MM.1S (cell line): ENCODE data around the gene DLG5.

Source experiments
- EZH2 ChIP-seq: fragments of 300-600 bp; sonication (generic); optimal IDR thresholded peaks from 2 replicates; pipeline ENCODE3; 2017; ENCODE audit warnings: low read depth, mild to moderate bottlenecking, antibody characterized with exemption, low read length, mixed read lengths
- EZH2phosphoT487 ChIP-seq: fragments of 300-600 bp; sonication (generic); IDR thresholded peaks from 2 replicates; pipeline ENCODE4 v1.6.1; 2018; ENCODE audit warnings: antibody characterized with exemption, low read length
- TF ChIP-seq, protein P1 (sequence below): fragments of 300-600 bp; sonication (generic); IDR thresholded peaks from 2 replicates; pipeline ENCODE4 v1.5.1; 2016; ENCODE audit warnings: antibody characterized with exemption, low read length, mixed read lengths

DNA sequence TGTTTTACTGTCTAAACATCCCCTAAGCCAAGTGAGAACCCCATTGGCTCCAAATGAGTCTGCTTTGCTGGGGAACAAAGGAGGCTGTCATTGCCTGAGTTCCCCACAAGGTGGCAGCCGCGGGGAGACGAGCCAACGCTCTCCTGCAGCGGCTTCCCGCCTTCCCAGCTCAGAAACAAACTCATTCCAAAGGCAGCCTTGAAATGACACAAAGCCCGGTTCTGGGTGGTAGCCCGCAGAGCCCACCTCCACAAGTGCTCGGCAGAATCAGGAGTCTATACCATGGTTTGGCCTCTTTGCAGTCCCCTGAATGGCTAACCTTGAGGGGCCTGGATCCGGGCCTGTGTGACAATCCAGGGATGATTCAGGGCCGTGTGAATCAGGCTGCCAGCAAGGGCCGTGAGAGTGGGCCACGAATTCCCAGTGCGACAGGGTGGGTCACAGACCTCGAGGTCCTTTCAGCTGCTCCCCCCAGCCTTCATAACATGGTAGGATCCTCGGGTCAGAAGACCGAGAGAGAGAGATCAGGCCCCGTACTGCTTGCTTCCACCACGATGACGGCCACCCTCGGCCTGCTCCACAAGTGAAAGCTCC lies 79.7 kb downstream of the DLG5 start:
- TF ChIP-seq, protein P1, sequence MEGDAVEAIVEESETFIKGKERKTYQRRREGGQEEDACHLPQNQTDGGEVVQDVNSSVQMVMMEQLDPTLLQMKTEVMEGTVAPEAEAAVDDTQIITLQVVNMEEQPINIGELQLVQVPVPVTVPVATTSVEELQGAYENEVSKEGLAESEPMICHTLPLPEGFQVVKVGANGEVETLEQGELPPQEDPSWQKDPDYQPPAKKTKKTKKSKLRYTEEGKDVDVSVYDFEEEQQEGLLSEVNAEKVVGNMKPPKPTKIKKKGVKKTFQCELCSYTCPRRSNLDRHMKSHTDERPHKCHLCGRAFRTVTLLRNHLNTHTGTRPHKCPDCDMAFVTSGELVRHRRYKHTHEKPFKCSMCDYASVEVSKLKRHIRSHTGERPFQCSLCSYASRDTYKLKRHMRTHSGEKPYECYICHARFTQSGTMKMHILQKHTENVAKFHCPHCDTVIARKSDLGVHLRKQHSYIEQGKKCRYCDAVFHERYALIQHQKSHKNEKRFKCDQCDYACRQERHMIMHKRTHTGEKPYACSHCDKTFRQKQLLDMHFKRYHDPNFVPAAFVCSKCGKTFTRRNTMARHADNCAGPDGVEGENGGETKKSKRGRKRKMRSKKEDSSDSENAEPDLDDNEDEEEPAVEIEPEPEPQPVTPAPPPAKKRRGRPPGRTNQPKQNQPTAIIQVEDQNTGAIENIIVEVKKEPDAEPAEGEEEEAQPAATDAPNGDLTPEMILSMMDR: peak; percentile 90
- TF ChIP-seq EZH2phosphoT487 (no peak), EZH2 (no peak)
